ENCODE results near the gene ANKRD13B. TPM values are rescaled to one million over a fixed set of nuclear protein-coding genes. Genes with fewer than 3 reads are reported as not detected.
"Not testable (repeated sequence)": the region's sequence is repeated elsewhere in the genome, so short reads cannot be mapped to it uniquely, and the experiment has no call there.

Gene ANKRD13B
- total RNA-seq, 4 donors from 2014 or later: 2.9 to 8.6 (median 5.6) TPM

DNA sequence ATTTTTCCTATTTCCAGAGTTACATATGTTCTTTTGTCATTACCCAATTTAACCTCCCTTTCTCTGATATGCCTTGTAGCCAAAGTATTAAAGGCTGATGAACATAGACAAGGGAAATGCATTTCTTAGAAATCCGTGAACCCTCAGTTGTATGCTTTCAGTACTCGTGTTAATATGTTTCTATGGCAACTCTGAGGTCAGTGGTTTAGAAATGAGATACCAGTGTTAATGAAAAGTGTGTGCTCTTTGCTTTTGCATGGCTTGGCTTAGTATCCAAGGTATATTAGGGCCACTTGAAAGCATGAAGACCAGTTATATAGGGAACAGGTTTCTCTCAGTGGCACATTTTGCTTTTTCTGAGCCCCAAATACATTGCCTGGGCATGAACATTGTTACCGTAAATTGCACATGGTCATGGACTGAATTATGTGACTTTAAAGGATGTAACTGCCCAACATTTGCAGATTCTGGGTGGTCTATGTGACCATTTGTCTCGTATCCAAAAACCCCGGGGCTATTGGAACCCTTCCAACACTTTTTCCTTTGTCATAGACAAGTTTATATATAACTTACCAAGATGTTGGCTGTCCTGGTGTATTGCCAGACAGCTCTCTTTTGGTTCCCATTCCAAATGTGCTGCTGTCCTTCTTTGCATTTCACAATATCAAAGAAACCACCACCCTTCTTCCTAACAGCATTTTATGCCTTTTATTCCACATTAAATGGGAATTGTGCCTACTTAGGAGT is 43.6 kb upstream of the ANKRD13B start:
- DNase-seq: no peak
- 43 to 50% methylated on average over 5 of the region's 5 CpGs for WGBS, 2 donors (ENCODE audit: low coverage in 1 of 2)

GRCh38 chr17:29555840-29556239 is 37.1 kb upstream of the ANKRD13B start:
- Histone ChIP-seq H3K36me3 (no peaks in the 10 kb centered on the region), H3K27ac (no peak overlapping the region), H3K27me3 (no peaks in the 10 kb centered on the region), H3K4me3 (no peak overlapping the region), H3K9me3 (no peaks in the 10 kb centered on the region), H3K4me1 (peaks cover 0 to 5% (median under 1%) of the 10 kb centered on the region in 4 donors)
- in situ Hi-C loops (cut with MboI; ENCODE audit: low pct_ligation_motif_present in 1 of 4, low pct_unique_long_range_greater_than_20kb in 1 of 4, low sequenced_read_pairs in 3 of 4) (no loop called here), intact Hi-C loops (cut with DNase I; ENCODE audit: low total_unique reads) (loop anchor here (5.0 kb wide), 1 partner anchor 414 kb away; no protein-coding TSS in a partner anchor)
- TF ChIP-seq POLR2AphosphoS5 (IDR thresholded peaks at IDR 0.05) (no peak), EP300 (IDR thresholded peaks at IDR 0.05; ENCODE audit: low read depth) (no peak), POLR2A (IDR thresholded peaks at IDR 0.05) (no peak)
- TF ChIP-seq, protein P1, sequence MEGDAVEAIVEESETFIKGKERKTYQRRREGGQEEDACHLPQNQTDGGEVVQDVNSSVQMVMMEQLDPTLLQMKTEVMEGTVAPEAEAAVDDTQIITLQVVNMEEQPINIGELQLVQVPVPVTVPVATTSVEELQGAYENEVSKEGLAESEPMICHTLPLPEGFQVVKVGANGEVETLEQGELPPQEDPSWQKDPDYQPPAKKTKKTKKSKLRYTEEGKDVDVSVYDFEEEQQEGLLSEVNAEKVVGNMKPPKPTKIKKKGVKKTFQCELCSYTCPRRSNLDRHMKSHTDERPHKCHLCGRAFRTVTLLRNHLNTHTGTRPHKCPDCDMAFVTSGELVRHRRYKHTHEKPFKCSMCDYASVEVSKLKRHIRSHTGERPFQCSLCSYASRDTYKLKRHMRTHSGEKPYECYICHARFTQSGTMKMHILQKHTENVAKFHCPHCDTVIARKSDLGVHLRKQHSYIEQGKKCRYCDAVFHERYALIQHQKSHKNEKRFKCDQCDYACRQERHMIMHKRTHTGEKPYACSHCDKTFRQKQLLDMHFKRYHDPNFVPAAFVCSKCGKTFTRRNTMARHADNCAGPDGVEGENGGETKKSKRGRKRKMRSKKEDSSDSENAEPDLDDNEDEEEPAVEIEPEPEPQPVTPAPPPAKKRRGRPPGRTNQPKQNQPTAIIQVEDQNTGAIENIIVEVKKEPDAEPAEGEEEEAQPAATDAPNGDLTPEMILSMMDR (IDR thresholded peaks at IDR 0.05): no peak
- 58 to 72% methylated on average over 2 to 3 of the region's 3 CpGs for WGBS, 2 donors (ENCODE audit: low coverage in 1 of 2)
- no peak for DNase-seq

More for the DNA sequence above, 43.6 kb upstream of the ANKRD13B start:
- H3K4me3 ChIP-seq: no peak overlapping the region
- intact Hi-C loops (cut with DNase I; ENCODE audit: low total_unique reads) (no loop called here), in situ Hi-C loops (cut with MboI; ENCODE audit: low pct_ligation_motif_present in 1 of 4, low pct_unique_long_range_greater_than_20kb in 1 of 4, low sequenced_read_pairs in 3 of 4) (loop anchor here in 1 of 4 donors (25.0 kb wide), 1 partner anchor 187 kb away; no protein-coding TSS in a partner anchor)
- H3K4me1 ChIP-seq: peaks cover 0 to 6% (median 0%) of the 10 kb centered on the region in 4 donors
- no peaks in the 10 kb centered on the region for H3K27me3 ChIP-seq
- no peak overlapping the region for H3K27ac ChIP-seq
- no peaks in the 10 kb centered on the region for H3K36me3 ChIP-seq
- H3K9me3 ChIP-seq: no peaks in the 10 kb centered on the region
- no peak for TF ChIP-seq EP300 (IDR thresholded peaks at IDR 0.05; ENCODE audit: low read depth)

DNA sequence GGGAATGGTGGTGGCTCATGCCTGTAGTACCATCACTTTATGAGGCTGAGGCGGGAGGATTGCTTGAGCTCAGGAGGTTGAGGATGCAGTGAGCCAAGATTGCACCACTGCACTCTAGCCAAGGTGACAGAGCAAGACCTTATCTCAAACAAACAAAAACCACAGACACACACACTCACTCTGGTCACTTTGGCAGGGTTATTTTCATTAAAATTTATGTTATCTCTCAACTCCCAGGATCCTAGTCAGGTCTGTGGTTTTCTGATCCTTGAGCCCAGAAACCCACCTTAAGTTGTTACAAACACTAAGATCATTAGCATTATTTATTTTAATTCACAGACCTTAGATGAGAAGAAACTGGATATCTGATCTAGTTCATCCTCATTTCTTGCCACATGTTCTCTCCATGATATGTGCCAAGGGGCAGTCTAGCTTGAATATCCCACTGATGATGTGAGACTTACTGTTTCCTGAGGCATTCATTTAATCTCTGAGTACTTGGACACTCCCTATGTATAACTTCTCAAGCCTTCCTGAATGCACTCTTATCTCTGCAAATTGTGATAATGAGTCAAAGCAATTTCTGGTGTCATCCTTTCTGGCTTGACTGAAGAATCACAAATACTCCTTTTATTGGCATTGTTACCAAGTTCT is 35.7 kb upstream of the ANKRD13B start:
- Histone ChIP-seq H3K4me3 (no peak overlapping the region), H3K27me3 (no peaks in the 10 kb centered on the region), H3K4me1 (peaks cover 0 to 15% (median 2%) of the 10 kb centered on the region in 4 donors), H3K27ac (no peak overlapping the region), H3K36me3 (no peaks in the 10 kb centered on the region), H3K9me3 (no peaks in the 10 kb centered on the region)
- WGBS, 2 donors (ENCODE audit: low coverage in 1 of 2): 100% methylated on average over 1 of the region's 1 CpG; no CpG with 5 or more reads in 1 of the 2 donors
- DNase-seq: no peak
- intact Hi-C loops (cut with DNase I; ENCODE audit: low total_unique reads): loop anchor here (5.0 kb wide), 1 partner anchor 415 kb away; no protein-coding TSS in a partner anchor
- no peak for TF ChIP-seq POLR2AphosphoS5 (IDR thresholded peaks at IDR 0.05)
- no peak for TF ChIP-seq POLR2A (IDR thresholded peaks at IDR 0.05)
- in situ Hi-C loops (cut with MboI; ENCODE audit: low pct_ligation_motif_present in 1 of 4, low pct_unique_long_range_greater_than_20kb in 1 of 4, low sequenced_read_pairs in 3 of 4): no loop called here

DNA sequence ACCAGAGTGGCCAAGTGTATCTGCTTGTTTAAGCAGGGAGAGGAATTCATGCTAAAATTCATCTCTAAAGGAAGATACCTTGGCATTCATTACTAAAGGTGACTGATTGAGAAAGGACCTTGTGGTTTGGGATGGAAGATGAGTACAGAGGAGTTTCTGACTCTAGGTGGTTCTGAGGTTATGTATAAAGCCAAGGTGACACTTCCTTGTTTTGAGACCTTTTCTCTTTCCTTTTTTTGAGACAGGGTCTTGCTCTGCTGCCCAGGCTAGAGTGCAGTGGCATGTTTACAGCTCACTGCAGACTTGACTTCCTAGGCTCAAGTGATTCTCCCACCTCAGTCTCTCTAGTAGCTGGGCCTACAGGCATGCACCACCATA is 35.2 kb upstream of the ANKRD13B start:
- TF ChIP-seq, protein P1 (IDR thresholded peaks at IDR 0.05): no peak
- TF ChIP-seq POLR2AphosphoS5 (IDR thresholded peaks at IDR 0.05) (no peak), POLR2A (IDR thresholded peaks at IDR 0.05) (no peak)
- H3K4me3 ChIP-seq: no peak overlapping the region
- no peaks in the 10 kb centered on the region for H3K27me3 ChIP-seq
- in situ Hi-C loops (cut with MboI; ENCODE audit: low pct_ligation_motif_present in 1 of 4, low pct_unique_long_range_greater_than_20kb in 1 of 4, low sequenced_read_pairs in 3 of 4): no loop called here
- intact Hi-C loops (cut with DNase I; ENCODE audit: low total_unique reads): loop anchor here (5.0 kb wide), 1 partner anchor 415 kb away; no protein-coding TSS in a partner anchor
- peaks cover 0 to 17% (median 2%) of the 10 kb centered on the region in 4 donors for H3K4me1 ChIP-seq
- no peak overlapping the region for H3K27ac ChIP-seq
- no peaks in the 10 kb centered on the region for H3K9me3 ChIP-seq
- no peaks in the 10 kb centered on the region for H3K36me3 ChIP-seq
- DNase-seq: no peak

GRCh38 chr17:29558139-29558538 is 34.8 kb upstream of the ANKRD13B start:
- H3K27me3 ChIP-seq; H3K27ac ChIP-seq; in situ Hi-C loops (cut with MboI; ENCODE audit: low pct_ligation_motif_present in 1 of 4, low pct_unique_long_range_greater_than_20kb in 1 of 4, low sequenced_read_pairs in 3 of 4); H3K36me3 ChIP-seq; H3K4me3 ChIP-seq; DNase-seq; H3K9me3 ChIP-seq: not testable (repeated sequence)
- intact Hi-C loops (cut with DNase I; ENCODE audit: low total_unique reads): loop anchor here (5.0 kb wide), 1 partner anchor 416 kb away; no protein-coding TSS in a partner anchor
- WGBS, 2 donors (ENCODE audit: low coverage in 1 of 2): 92 to 100% methylated on average over 3 to 5 of the region's 5 CpGs
- peaks cover 0 to 17% (median 2%) of the 10 kb centered on the region in 4 donors for H3K4me1 ChIP-seq

All from transverse colon (tissue), 4 donors.